ENCODE measurements around the gene CD69. TPM values are rescaled to one million over a fixed set of nuclear protein-coding genes. Genes with fewer than 3 reads are reported as not detected.

Gene CD69
- total RNA-seq, 1 donor from 2014 or later = 1.3 TPM

- Histone ChIP-seq H3K36me3 (no peaks in the 10 kb centered on the region), H3K9me3 (no peaks in the 10 kb centered on the region), H3K27me3 (no peaks in the 10 kb centered on the region), H3K4me1 (no peaks in the 10 kb centered on the region), H3K27ac (no peak overlapping the region), H3K4me3 (no peak overlapping the region)
- intact Hi-C loops (cut with DNase I) = no loop called here
- TF ChIP-seq CTCF (IDR thresholded peaks at IDR 0.05) = no peak
- no peak for DNase-seq (ENCODE audit: low spot score in 2 of 2)
Observed at GRCh38 chr12:9786726-9787717, 26.3 kb upstream of the CD69 start.

- no peak for DNase-seq (ENCODE audit: low spot score in 2 of 2)
- Histone ChIP-seq H3K27me3 (no peaks in the 10 kb centered on the region), H3K4me3 (no peak overlapping the region), H3K9me3 (no peaks in the 10 kb centered on the region), H3K27ac (no peak overlapping the region), H3K36me3 (no peaks in the 10 kb centered on the region), H3K4me1 (no peaks in the 10 kb centered on the region)
- intact Hi-C loops (cut with DNase I) = no loop called here
- no peak for TF ChIP-seq CTCF (IDR thresholded peaks at IDR 0.05)
Observed at GRCh38 chr12:9784816-9785215, 24.1 kb upstream of the CD69 start.

- H3K4me3 ChIP-seq = no peak overlapping the region
- TF ChIP-seq CTCF (IDR thresholded peaks at IDR 0.05) = no peak
- no peaks in the 10 kb centered on the region for H3K9me3 ChIP-seq
- no peaks in the 10 kb centered on the region for H3K4me1 ChIP-seq
- H3K27me3 ChIP-seq = no peaks in the 10 kb centered on the region
- H3K36me3 ChIP-seq = no peaks in the 10 kb centered on the region
- H3K27ac ChIP-seq = no peak overlapping the region
- intact Hi-C loops (cut with DNase I) = no loop called here
- no peak for DNase-seq (ENCODE audit: low spot score in 2 of 2)
Observed at GRCh38 chr12:9784326-9784725, 23.6 kb upstream of the CD69 start.

- H3K4me1 ChIP-seq = no peaks in the 10 kb centered on the region
- H3K9me3 ChIP-seq = no peaks in the 10 kb centered on the region
- DNase-seq (ENCODE audit: low spot score in 2 of 2) = no peak
- H3K27ac ChIP-seq = no peak overlapping the region
- no peak overlapping the region for H3K4me3 ChIP-seq
- intact Hi-C loops (cut with DNase I) = no loop called here
- H3K36me3 ChIP-seq = no peaks in the 10 kb centered on the region
- no peak for TF ChIP-seq CTCF (IDR thresholded peaks at IDR 0.05)
- no peaks in the 10 kb centered on the region for H3K27me3 ChIP-seq
Observed at GRCh38 chr12:9782547-9783382, 22.1 kb upstream of the CD69 start.

- DNase-seq (ENCODE audit: low spot score in 2 of 2) = no peak
- TF ChIP-seq CTCF (IDR thresholded peaks at IDR 0.05) = no peak
- intact Hi-C loops (cut with DNase I) = no loop called here
Observed at GRCh38 chr12:9781360-9781759, 20.7 kb upstream of the CD69 start.

More at GRCh38 chr12:9781360-9781759, 20.7 kb upstream of the CD69 start:
- H3K4me3 ChIP-seq = no peak overlapping the region
- no peaks in the 10 kb centered on the region for H3K36me3 ChIP-seq
- no peaks in the 10 kb centered on the region for H3K9me3 ChIP-seq
- no peak overlapping the region for H3K27ac ChIP-seq
- H3K27me3 ChIP-seq = no peaks in the 10 kb centered on the region
- H3K4me1 ChIP-seq = no peaks in the 10 kb centered on the region

Data from ascending aorta (tissue), 2 donors.